Esophagus squamous epithelium (tissue), 5 donors: ENCODE measurements around the gene MYO18B. TPM values are rescaled to one million over a fixed set of nuclear protein-coding genes. Genes with fewer than 3 reads are reported as not detected.

Experiments used
- DNase-seq: peaks from one replicate; lab custom pipeline; 2025; lab: John Stamatoyannopoulos, UW
- H3K27ac ChIP-seq, 4 donors: fragments of 200-600 bp; sonication (generic); one replicate each; pipeline ENCODE4 v1.5.1; 2016 to 2019; ENCODE audit warnings: mild to moderate bottlenecking in 1 of 4
- H3K27me3 ChIP-seq, 4 donors: fragments of 200-600 bp; sonication (generic); 1 replicate in 3 of 4; 2 replicates in 1 of 4; pipeline versions ENCODE4 v1.5.1 to v1.6.0; 2017 to 2021; ENCODE audit warnings: antibody characterized with exemption in 1 of 4
- H3K36me3 ChIP-seq, 3 donors: fragments of 200-600 bp; sonication (generic); one replicate each; pipeline ENCODE4 v1.5.1; 2016 to 2019
- H3K4me1 ChIP-seq, 3 donors: fragments of 200-600 bp; sonication (generic); one replicate each; pipeline ENCODE4 v1.5.1; 2017 to 2019
- H3K4me3 ChIP-seq, 4 donors: fragments of 200-600 bp; sonication (generic); 1 replicate in 3 of 4; 2 replicates in 1 of 4; pipeline ENCODE4 v1.5.1; 2016 to 2019; ENCODE audit warnings: mild to moderate bottlenecking in 2 of 4, moderate library complexity in 1 of 4
- H3K9me3 ChIP-seq, 3 donors: fragments of 200-600 bp; sonication (generic); one replicate each; pipeline ENCODE4 v1.5.1; 2016 to 2019
- POLR2A ChIP-seq, 4 donors: fragments of 450-650 bp; IDR thresholded peaks; one replicate each; pipeline ENCODE4 v1.6.1; 2017; ENCODE audit warnings: antibody characterized with exemption in 4 of 4, mild to moderate bottlenecking in 4 of 4, moderate library complexity in 3 of 4
- WGBS, 2 donors: methylation state at CpG; one replicate each; pipeline ENCODE4 v1.1.5; 2018; 5-methylcytosine and 5-hydroxymethylcytosine counted together
- intact Hi-C: fragments of 100-400 bp; cut with DNase I; formaldehyde crosslinking; loops from one replicate; pipeline ENCODE4 v1.15.0; 2022
- total RNA-seq, 4 donors: library from RNA; depleted of rRNA; stranded (reverse); fragments of >200 nt; gene quantifications; one replicate each; pipeline ENCODE4 v1.1.0, GENCODE V29; 2016
- TF ChIP-seq, protein P1 (sequence below), 6 experiments: fragments of 450-650 bp in 4 of 6; fragments of 200-600 bp in 2 of 6; sonication (generic) in 2 of 6; IDR thresholded peaks; one replicate each; pipeline ENCODE4 v1.5.1; 2016 to 2019; ENCODE audit warnings: antibody characterized with exemption in 6 of 6, mild to moderate bottlenecking in 4 of 6, moderate library complexity in 4 of 6
- donor health status: DM: yes; HTN: yes; CAD: no.

Gene MYO18B
- total RNA-seq, 4 donors from 2014 or later, result 0.06 to 2.5 (median 0.17) TPM

DNA sequence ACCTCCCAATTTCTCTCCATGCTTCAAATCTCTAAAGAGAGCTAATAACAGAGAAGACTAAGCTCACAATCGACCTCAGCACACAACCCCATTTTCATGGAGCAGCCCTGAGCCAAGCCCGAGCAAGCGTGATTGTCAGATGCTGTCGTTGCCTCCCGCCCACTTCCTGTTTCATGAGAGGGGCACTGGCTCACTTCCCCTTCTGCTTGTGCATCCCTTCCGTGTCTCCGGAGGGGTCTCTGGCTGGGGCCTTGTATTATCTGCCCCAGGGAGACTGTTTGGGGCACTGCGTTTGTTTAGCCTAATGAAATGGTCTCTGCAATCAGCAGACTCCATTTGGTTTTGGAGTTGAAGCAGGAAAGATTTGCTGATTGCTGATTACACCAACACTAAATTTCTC, 246.0 kb downstream of the MYO18B start:
- H3K27me3 ChIP-seq, result peaks cover 0 to 16% (median 0%) of the 10 kb centered on the region in 4 donors
- no peak overlapping the region for H3K27ac ChIP-seq
- H3K4me1 ChIP-seq, result no peaks in the 10 kb centered on the region
- no peaks in the 10 kb centered on the region for H3K36me3 ChIP-seq
- WGBS, 2 donors, result 14 to 48% methylated on average over 6 to 8 of the region's 8 CpGs
- no peak overlapping the region for H3K4me3 ChIP-seq
- no peaks in the 10 kb centered on the region for H3K9me3 ChIP-seq
- no peak for DNase-seq
- intact Hi-C loops, result no loop called here
- TF ChIP-seq, protein P1, sequence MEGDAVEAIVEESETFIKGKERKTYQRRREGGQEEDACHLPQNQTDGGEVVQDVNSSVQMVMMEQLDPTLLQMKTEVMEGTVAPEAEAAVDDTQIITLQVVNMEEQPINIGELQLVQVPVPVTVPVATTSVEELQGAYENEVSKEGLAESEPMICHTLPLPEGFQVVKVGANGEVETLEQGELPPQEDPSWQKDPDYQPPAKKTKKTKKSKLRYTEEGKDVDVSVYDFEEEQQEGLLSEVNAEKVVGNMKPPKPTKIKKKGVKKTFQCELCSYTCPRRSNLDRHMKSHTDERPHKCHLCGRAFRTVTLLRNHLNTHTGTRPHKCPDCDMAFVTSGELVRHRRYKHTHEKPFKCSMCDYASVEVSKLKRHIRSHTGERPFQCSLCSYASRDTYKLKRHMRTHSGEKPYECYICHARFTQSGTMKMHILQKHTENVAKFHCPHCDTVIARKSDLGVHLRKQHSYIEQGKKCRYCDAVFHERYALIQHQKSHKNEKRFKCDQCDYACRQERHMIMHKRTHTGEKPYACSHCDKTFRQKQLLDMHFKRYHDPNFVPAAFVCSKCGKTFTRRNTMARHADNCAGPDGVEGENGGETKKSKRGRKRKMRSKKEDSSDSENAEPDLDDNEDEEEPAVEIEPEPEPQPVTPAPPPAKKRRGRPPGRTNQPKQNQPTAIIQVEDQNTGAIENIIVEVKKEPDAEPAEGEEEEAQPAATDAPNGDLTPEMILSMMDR (IDR thresholded peaks at IDR 0.05), result no peak
- no peak for TF ChIP-seq POLR2A (IDR thresholded peaks at IDR 0.05)

DNA sequence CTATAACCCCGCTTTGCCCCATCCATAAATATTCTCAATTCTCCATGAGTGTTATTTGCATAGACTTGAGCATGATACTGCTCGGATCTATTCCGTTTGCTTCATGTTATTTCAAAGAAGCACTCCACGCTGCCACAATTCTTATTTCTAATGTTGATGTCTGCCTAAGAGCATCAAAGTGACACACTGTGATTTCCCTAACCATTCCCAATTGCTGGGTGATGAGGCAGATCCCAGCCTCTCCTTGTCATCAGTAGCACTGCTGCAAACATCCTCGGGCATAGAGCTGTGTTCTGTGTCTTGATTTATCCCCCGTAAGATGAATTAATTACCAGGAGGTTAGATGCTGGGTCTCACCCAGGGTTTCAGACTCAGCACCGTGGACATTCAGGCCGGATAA, 249.0 kb downstream of the MYO18B start:
- Histone ChIP-seq H3K4me3 (no peak overlapping the region), H3K4me1 (no peaks in the 10 kb centered on the region), H3K9me3 (no peaks in the 10 kb centered on the region), H3K36me3 (no peaks in the 10 kb centered on the region), H3K27me3 (peaks cover 0 to 9% (median 0%) of the 10 kb centered on the region in 4 donors), H3K27ac (no peak overlapping the region)
- TF ChIP-seq, protein P1 (IDR thresholded peaks at IDR 0.05), result no peak
- TF ChIP-seq POLR2A (IDR thresholded peaks at IDR 0.05), result no peak
- DNase-seq, result no peak
- intact Hi-C loops, result no loop called here
- 49 to 64% methylated on average over 5 to 8 of the region's 8 CpGs for WGBS, 2 donors

DNA sequence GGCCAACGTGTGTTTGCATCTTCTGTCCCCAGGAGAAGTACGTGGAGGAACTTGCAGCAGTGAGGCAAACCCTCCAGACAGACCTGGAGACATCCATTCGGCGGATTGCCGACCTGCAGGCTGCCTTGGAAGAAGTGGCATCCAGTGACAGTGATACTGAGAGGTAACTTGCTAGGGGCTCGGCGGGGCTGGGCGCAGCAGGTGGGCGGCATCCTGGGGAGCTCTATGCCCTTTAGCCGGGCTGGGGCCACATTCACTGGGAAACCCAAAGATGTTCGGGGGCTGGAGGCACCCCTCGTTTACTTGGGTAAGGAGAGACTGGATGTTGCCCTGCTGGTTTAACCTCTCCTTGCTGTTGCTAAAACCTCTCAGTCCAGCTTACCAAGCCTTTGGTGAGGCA, 250.3 kb downstream of the MYO18B start:
- H3K27ac ChIP-seq, result no peak overlapping the region
- no peak for TF ChIP-seq POLR2A (IDR thresholded peaks at IDR 0.05)
- H3K4me3 ChIP-seq, result no peak overlapping the region
- H3K4me1 ChIP-seq, result no peaks in the 10 kb centered on the region
- peaks cover 0 to 7% (median 0%) of the 10 kb centered on the region in 4 donors for H3K27me3 ChIP-seq
- intact Hi-C loops, result no loop called here
- DNase-seq, result no peak
- H3K9me3 ChIP-seq, result no peaks in the 10 kb centered on the region
- H3K36me3 ChIP-seq, result no peaks in the 10 kb centered on the region
- WGBS, 2 donors, result 73 to 80% methylated on average over 3 to 6 of the region's 12 CpGs

DNA sequence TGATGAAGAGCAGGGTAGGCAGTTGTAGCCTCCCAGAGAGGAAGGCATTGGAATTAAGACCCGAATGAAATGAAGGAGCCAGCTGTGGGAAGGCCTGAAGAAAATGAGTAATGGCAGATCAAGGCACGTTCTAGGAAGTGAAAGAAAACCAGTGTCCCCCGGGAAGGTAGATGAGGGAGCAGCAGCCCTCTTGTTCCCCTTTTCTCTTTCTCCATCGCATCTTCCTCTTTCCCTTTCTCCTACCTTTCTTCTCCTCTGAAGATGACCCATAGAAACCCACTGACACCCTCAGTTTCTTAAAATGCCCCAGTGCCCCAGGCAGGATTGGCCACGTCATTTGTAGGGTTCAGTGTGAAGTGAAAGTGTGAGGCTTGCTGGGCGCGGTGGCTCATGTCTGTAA, 254.7 kb downstream of the MYO18B start:
- intact Hi-C loops, result no loop called here
- Histone ChIP-seq H3K9me3 (no peaks in the 10 kb centered on the region), H3K27ac (no peak overlapping the region), H3K4me1 (no peaks in the 10 kb centered on the region), H3K27me3 (no peaks in the 10 kb centered on the region), H3K4me3 (no peak overlapping the region), H3K36me3 (no peaks in the 10 kb centered on the region)
- no peak for TF ChIP-seq POLR2A (IDR thresholded peaks at IDR 0.05)
- TF ChIP-seq, protein P1 (IDR thresholded peaks at IDR 0.05), result no peak
- DNase-seq, result no peak
- 71% methylated on average over 7 of the region's 7 CpGs for WGBS, 2 donors

DNA sequence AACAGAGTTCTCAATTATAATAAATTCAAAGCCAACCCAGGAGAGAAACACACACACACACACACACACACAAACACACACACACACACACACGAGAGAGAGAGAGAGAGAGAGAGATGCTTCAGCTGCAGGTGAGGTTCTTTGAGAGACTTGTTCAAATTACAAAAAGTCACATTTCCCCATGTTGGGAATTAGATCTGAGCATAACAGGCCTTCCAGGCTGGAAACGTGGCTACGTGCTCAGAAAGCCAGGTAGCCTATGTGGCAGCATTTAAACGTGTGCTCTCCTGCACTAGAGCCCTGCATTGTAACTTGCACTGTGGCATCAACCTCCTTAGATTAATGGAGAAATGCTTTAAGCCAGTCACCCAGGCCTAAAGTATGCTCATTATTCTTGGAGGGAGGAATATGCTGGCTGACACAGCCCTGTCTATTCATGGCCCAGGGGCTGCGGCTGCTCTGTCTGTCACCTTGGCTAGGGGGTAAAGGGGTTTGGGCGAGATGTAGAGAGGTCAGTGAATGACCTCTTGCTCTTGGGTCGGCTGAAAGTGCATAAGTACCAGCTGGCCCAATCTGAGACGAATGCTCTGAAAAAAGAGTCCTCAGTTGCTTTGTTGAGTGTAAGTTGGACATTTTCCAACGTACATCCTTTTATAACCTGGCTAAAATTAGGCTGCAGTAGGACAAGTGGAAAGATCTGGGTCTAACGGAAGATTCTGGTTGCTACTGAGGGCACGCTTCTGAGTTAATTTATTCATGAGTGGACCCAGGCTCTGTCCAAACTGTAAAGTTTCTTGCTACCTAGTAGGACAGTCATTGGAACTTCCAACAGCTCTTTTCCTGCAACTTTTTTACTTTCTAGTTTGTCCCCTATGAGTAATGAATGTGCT, 256.1 kb downstream of the MYO18B start:
- intact Hi-C loops, result no loop called here
- Histone ChIP-seq H3K4me1 (no peaks in the 10 kb centered on the region), H3K36me3 (no peaks in the 10 kb centered on the region), H3K27me3 (peaks cover 0 to 5% (median 0%) of the 10 kb centered on the region in 4 donors), H3K27ac (no peak overlapping the region), H3K4me3 (no peak overlapping the region), H3K9me3 (no peaks in the 10 kb centered on the region)
- 46% methylated on average over 9 to 10 of the region's 11 CpGs for WGBS, 2 donors
- TF ChIP-seq, protein P1 (IDR thresholded peaks at IDR 0.05), result no peak
- TF ChIP-seq POLR2A (IDR thresholded peaks at IDR 0.05), result no peak
- no peak for DNase-seq
